DOHH2 (cell line): Measurements from ENCODE around the gene PLEKHM3.
A peak's percentile ranks its signal among the peaks of the same experiment; 100 is the strongest.

ENCODE experiments used
- H3F3A ChIP-seq: fragments of 200-600 bp; sonication (generic), shearing (Covaris generic); 2 replicates; pipeline ENCODE4 v1.6.0; 2016; ENCODE audit warnings: antibody characterized with exemption, mild to moderate bottlenecking; ENCODE audit not compliant: control insufficient read depth, insufficient read depth
- H3K27ac ChIP-seq: fragments of 200-600 bp; sonication (generic); 2 replicates; pipeline ENCODE4 v1.5.1; 2014; ENCODE audit warnings: low read depth, mild to moderate bottlenecking, low read length, moderate library complexity
- H3K27me3 ChIP-seq: fragments of 200-600 bp; sonication (generic); 2 replicates; pipeline ENCODE4 v1.6.1; 2014; ENCODE audit warnings: mild to moderate bottlenecking, low read length, mixed read lengths; ENCODE audit not compliant: control insufficient read depth
- H3K36me3 ChIP-seq: fragments of 200-600 bp; sonication (generic); 2 replicates; pipeline ENCODE4 v1.6.1; 2014; ENCODE audit warnings: mild to moderate bottlenecking, low read length, moderate library complexity, mixed read lengths; ENCODE audit not compliant: control insufficient read depth
- H3K4me1 ChIP-seq: fragments of 200-600 bp; sonication (generic); 2 replicates; pipeline ENCODE4 v1.6.1; 2014; ENCODE audit warnings: mild to moderate bottlenecking, low read length, mixed read lengths; ENCODE audit not compliant: control insufficient read depth
- H3K4me2 ChIP-seq: fragments of 200-600 bp; sonication (generic); 2 replicates; pipeline ENCODE4 v1.6.0; 2014; ENCODE audit warnings: mild to moderate bottlenecking, low read length, moderate library complexity
- H3K4me3 ChIP-seq: fragments of 200-600 bp; sonication (generic); 2 replicates; pipeline ENCODE4 v1.5.1; 2014; ENCODE audit warnings: mild to moderate bottlenecking, low read length, mixed read lengths
- H3K79me2 ChIP-seq: fragments of 200-600 bp; sonication (generic); 2 replicates; pipeline ENCODE4 v1.6.1; 2014; ENCODE audit warnings: mild to moderate bottlenecking, low read length, mixed read lengths; ENCODE audit not compliant: control insufficient read depth
- H3K9me2 ChIP-seq: fragments of 200-600 bp; sonication (generic); replicated peaks from 2 replicates; pipeline ENCODE4 v1.6.1; 2014; ENCODE audit warnings: mild to moderate bottlenecking, low read length, mixed read lengths; ENCODE audit not compliant: control insufficient read depth
- H3K9me3 ChIP-seq: fragments of 200-600 bp; sonication (generic); 2 replicates; pipeline ENCODE4 v1.6.1; 2014; ENCODE audit warnings: antibody characterized with exemption, low read length, mixed read lengths; ENCODE audit not compliant: control insufficient read depth, insufficient read depth
- H4K20me1 ChIP-seq: fragments of 200-600 bp; sonication (generic); 2 replicates; pipeline ENCODE4 v1.6.0; 2014; ENCODE audit warnings: low read depth, mild to moderate bottlenecking, antibody characterized with exemption, low read length, moderate library complexity; ENCODE audit not compliant: control insufficient read depth, insufficient read depth
- CTCF ChIP-seq: fragments of 200-600 bp; sonication (generic); IDR thresholded peaks from one replicate; pipeline ENCODE4 v1.5.1; 2014; ENCODE audit warnings: antibody characterized with exemption, mild to moderate bottlenecking, low read depth, low read length; ENCODE audit not compliant: poor library complexity, severe bottlenecking
- EZH2phosphoT487 ChIP-seq: fragments of 200-600 bp; sonication (generic); IDR thresholded peaks from 2 replicates; pipeline ENCODE4 v1.6.1; 2017; ENCODE audit warnings: borderline replicate concordance, mild to moderate bottlenecking, antibody characterized with exemption, low read length, moderate library complexity, mixed read lengths

PLEKHM3 gene

GRCh38 chr2:207796585-207797350, 228.6 kb downstream of the PLEKHM3 start:
- H3K9me2 ChIP-seq, result no peaks in the 10 kb centered on the region
- peaks cover 4% of the 10 kb centered on the region for H3K4me1 ChIP-seq
- H3K27me3 ChIP-seq, result 0 out of 2 replicates have a peak, but pooled peaks cover 2% of the 10 kb centered on the region
- no peak overlapping the region for H3K27ac ChIP-seq
- no peak overlapping the region for H3K4me2 ChIP-seq
- TF ChIP-seq EZH2phosphoT487 (no peak), CTCF (no peak)
- no peak overlapping the region for H3K4me3 ChIP-seq
- no peaks in the 10 kb centered on the region for H4K20me1 ChIP-seq
- H3K9me3 ChIP-seq, result no peaks in the 10 kb centered on the region
- no peaks in the 10 kb centered on the region for H3F3A ChIP-seq
- H3K79me2 ChIP-seq, result no peaks in the 10 kb centered on the region
- no peaks in the 10 kb centered on the region for H3K36me3 ChIP-seq

- no peaks in the 10 kb centered on the region for H3K79me2 ChIP-seq
- peak overlapping the region; percentile 39 for H3K4me2 ChIP-seq
- TF ChIP-seq CTCF (no peak), EZH2phosphoT487 (no peak)
- H3K9me2 ChIP-seq, result no peaks in the 10 kb centered on the region
- peaks cover 4% of the 10 kb centered on the region for H3K4me1 ChIP-seq
- 0 out of 2 replicates have a peak, but pooled peaks cover 2% of the 10 kb centered on the region for H3K27me3 ChIP-seq
- H3K4me3 ChIP-seq, result no peak overlapping the region
- H3K27ac ChIP-seq, result no peak overlapping the region
- H3K36me3 ChIP-seq, result no peaks in the 10 kb centered on the region
- H3F3A ChIP-seq, result no peaks in the 10 kb centered on the region
- no peaks in the 10 kb centered on the region for H4K20me1 ChIP-seq
- H3K9me3 ChIP-seq, result no peaks in the 10 kb centered on the region
Measured at GRCh38 chr2:207792244-207792785, 233.0 kb downstream of the PLEKHM3 start.

DNA sequence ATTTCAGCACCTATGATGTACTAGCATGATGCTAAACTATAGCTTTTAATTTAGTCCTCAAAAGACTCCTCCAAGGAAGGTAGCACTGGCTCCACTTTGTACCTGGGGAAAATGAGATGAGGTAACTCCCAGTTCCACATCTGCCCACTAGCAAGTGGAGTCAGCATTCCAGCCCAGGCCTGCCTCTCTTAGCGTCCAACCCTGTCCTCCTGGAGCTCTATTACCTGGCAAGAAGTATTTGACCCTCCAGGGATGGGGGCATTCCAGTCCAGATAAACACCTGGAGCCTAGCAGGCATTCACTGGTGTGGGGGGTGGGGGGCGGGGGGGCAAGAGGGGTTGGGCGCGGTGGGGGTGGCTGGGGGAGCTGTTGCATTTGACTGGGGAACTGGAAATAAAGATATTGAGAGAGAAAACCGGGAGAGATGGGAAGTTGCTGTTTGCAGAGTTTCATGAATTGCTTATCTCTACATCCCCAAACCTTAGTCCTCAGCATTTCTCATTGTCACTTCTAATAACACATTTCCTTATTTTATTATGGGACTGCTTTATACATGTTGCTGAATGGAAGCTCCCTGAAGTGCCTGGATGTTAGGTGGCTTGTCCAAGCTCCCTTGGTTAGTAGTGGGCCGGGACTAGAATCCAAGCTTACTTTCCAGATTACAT, 233.6 kb downstream of the PLEKHM3 start:
- H3K79me2 ChIP-seq, result no peaks in the 10 kb centered on the region
- H3K4me2 ChIP-seq, result no peak overlapping the region

More for the DNA sequence above, 233.6 kb downstream of the PLEKHM3 start:
- H3K27ac ChIP-seq, result no peak overlapping the region
- H3K4me1 ChIP-seq, result peaks cover 4% of the 10 kb centered on the region
- no peak overlapping the region for H3K4me3 ChIP-seq
- H3F3A ChIP-seq, result no peaks in the 10 kb centered on the region
- no peaks in the 10 kb centered on the region for H3K36me3 ChIP-seq
- no peaks in the 10 kb centered on the region for H3K9me2 ChIP-seq
- no peaks in the 10 kb centered on the region for H4K20me1 ChIP-seq
- H3K9me3 ChIP-seq, result no peaks in the 10 kb centered on the region
- 0 out of 2 replicates have a peak, but pooled peaks cover 2% of the 10 kb centered on the region for H3K27me3 ChIP-seq
- TF ChIP-seq EZH2phosphoT487, result no peak
- TF ChIP-seq CTCF, result no peak
